GM21360 (cell line): ENCODE results near the gene KRTAP9-9.
"Not testable (repeated sequence)": the region's sequence is repeated elsewhere in the genome, so short reads cannot be mapped to it uniquely, and the experiment has no call there.

ENCODE experiments used
- ATAC-seq: cut with Tn5 transposase; IDR thresholded peaks from one replicate; pipeline ENCODE4 v1.9.1; 2021; ENCODE audit warnings: mild to moderate bottlenecking, moderate library complexity; ENCODE audit not compliant: unreplicated experiment

Gene KRTAP9-9

DNA sequence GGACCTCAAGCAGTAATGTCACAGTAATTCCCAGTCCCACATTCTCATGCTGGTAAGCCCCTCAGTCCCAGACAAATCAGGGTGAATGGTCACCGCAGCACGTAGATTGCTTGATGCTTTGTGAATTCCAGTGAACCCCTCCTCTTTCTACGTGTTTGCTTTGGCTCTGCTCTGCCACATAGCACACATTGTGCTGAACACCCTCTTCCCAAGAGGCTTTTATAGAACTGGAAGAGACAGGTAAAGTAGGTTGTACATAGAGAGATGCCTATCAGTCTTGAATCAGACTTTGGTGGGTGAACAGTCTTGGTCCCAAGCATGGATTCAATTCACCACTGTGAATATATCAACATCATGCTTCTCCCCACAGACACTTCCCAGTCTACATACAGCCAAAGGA is 9.4 kb downstream of the KRTAP9-9 start:
- no peak for ATAC-seq

DNA sequence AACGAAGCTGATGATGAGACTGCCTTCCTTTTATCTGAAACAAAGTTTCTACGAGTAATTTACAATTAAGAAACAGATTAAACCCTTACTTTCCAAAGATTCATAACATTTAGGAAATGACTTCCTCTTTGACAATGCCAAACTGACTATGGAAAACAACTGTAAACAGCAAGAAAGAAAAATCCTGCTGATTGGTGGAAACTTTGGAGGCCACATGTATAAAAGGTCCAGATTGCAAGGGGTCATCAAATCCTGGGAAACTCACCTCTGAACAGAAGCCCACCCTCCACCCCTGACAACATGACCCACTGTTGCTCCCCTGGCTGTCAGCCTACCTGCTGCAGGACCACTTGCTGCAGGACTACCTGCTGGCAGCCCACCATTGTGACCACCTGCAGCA is 9.9 kb downstream of the KRTAP9-9 start, which contains the start of gene KRTAP9-6:
Gene KRTAP9-6, plus strand, starts transcription at position 301 of the 400 bp plus-strand sequence. Its CDS starts 0 bp downstream, at position 301.
- no peak for ATAC-seq

DNA sequence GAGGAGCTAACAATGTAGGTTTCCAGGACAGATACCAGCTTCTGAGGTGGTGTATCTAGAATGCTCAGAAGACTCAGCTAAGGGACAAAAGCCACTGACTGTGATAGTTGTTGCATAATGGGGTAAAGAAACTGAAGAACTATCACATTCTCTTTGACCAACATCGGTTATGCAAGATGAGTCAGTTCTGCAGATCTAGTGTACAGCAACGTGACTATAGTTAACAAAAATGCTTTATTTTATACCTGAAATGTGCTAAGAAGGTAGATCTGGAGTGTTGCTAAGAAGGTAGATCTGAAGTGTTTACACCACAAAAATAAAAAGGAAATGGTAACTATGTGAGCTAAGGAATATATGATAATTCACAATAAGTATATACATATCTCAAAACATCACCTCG is 12.5 kb downstream of the KRTAP9-9 start:
- no peak for ATAC-seq

- ATAC-seq: not testable (repeated sequence)
Measured at GRCh38 chr17:41271323-41271722, 16.1 kb downstream of the KRTAP9-9 start.

GRCh38 chr17:41271858-41272257 is 16.7 kb downstream of the KRTAP9-9 start:
- ATAC-seq: no peak

GRCh38 chr17:41275648-41276190 is 20.5 kb downstream of the KRTAP9-9 start, which contains the start of gene KRTAP9-7:
KRTAP9-7 (plus strand) TSS chr17:41275698; CDS start chr17:41275698, 0 bp downstream.
- ATAC-seq: not testable (repeated sequence)

DNA sequence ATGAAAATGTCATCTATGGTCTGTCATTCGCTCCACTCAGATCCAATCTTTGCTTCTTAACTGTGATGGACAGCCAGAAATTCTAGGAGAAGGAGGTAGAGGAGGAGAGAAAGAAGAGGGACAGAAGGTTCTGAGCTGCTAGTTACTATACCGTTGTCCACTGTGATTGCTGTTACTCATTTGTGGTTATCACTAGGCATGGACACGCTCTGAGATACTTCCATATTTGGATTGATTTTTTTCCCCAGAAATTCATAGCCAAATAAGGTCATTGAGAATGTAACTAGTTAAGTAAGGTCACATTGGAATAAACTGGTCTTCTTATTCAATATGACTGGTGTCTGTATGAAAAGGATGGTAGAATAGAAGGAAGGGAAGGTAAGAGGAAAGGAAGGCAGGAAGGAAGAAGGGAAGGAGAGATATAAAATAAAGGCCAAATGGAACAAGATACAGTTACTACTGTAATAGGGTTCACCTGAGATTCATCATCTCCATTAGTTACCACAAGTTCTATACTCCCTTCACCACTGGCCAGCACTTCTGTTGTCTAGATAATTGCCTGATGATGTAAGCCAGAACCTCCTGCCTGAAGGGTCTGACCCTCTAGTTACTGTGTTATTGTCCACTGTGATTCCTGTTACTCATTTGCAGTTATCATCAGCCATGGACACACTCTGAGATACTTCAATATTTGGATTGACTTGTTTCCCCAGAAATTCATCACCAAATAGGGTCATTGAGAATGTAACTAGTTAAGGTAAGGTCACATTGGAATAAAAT is 23.2 kb downstream of the KRTAP9-9 start:
- no peak for ATAC-seq

DNA sequence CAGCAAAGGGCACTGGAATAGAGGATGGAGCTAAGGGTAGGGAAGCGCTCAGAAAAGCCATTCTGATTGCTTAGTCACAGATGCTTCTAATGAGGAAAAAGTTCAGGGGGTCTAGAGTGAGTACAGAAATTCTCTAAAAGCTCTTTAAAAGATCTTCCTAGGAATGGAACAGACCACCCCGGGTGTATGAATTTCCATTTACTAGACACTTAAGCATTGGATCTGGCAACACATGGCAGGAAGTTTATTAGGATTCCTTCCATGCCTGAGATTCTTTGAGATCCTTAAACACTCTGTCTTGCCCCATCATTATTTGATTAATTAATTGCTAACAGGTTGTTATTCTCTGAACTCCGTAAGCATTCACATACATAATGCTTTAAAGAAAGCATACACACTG is 28.9 kb downstream of the KRTAP9-9 start:
- ATAC-seq: no peak

DNA sequence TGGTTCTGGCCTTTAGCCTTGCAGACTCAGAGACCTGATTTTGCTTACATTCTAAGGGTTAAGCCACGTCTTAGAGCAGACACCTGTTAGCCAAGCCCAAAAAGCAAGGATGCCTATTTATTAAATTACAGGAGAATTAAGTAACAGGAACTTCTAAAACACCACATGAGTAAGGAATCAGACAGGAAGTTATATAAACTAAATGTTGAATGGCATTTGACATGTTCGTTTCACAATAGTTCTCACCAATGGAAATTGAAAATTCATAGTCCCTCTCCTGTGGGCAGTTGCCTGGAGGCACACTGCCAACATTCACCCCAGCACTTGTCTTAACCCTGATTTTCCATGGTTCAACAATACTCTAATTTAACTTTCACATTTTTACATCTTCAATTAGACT is 29.4 kb downstream of the KRTAP9-9 start:
- no peak for ATAC-seq

DNA sequence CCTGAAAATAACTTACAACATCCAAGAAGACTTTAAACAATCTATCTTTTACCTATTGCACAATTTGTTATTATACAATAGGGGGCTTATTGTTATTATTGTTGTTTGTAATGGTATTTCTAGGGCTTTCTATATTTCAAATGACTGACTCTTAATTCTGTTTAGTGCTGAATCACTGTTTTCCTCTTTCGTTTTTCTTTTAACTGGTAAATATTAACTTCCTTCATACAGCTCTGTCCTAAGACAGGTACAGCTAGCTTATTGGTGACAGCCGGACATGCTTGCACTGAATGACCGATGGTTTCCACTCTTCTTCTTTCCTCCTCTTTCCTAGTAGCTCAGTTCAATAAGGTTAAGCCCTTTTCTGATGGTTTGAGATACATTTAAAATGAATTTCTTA is 31.9 kb downstream of the KRTAP9-9 start:
- no peak for ATAC-seq

DNA sequence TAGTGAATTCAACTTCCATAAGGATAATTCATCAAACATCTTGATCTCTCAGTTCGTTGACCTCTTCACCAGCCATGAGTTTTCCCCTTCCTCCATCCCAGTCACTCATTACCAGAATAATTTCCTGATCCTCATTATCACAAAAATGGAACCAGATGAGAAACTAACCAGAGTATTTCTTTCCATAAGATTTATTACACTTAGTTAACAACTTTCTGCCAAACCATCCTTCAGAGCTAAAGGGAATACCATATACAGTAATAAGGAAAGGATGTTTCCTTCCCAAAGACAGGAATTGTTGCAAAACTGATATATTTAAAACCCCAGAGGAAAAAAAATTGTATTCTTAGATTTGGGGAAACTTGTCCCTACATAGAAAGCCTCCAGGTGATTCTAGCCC is 38.8 kb downstream of the KRTAP9-9 start:
- no peak for ATAC-seq

GRCh38 chr17:41296846-41297245 is 41.7 kb downstream of the KRTAP9-9 start:
- ATAC-seq: no peak

GRCh38 chr17:41298458-41299135 is 43.4 kb downstream of the KRTAP9-9 start:
- no peak for ATAC-seq

DNA sequence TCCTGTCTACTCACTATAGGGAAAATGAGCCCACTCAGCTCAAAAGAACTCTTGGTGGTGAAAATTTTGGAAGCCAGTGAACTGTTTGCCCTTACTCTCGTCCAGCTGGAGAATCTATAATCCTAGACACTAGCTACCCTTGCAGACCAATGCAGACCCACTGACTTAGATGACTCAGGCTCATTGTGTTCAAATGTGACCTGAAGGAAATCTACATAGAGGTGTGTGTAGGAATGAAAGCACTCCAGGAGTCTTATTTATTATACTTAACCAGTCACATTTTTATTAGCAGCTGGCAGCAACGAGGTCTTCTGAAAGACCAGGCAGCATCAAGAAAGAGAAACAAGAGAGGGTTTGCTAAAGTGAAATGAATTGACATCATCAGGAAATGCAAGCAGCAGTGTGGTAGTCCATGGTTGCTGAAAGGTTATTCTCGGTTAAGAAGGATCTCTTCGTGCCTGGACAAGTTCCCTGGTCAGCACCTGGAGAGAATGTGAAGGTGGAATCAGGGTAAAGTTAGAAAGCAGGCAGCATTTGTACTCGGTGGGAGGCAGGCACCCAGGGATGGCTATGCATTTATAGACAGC is 46.1 kb downstream of the KRTAP9-9 start:
- ATAC-seq: no peak

DNA sequence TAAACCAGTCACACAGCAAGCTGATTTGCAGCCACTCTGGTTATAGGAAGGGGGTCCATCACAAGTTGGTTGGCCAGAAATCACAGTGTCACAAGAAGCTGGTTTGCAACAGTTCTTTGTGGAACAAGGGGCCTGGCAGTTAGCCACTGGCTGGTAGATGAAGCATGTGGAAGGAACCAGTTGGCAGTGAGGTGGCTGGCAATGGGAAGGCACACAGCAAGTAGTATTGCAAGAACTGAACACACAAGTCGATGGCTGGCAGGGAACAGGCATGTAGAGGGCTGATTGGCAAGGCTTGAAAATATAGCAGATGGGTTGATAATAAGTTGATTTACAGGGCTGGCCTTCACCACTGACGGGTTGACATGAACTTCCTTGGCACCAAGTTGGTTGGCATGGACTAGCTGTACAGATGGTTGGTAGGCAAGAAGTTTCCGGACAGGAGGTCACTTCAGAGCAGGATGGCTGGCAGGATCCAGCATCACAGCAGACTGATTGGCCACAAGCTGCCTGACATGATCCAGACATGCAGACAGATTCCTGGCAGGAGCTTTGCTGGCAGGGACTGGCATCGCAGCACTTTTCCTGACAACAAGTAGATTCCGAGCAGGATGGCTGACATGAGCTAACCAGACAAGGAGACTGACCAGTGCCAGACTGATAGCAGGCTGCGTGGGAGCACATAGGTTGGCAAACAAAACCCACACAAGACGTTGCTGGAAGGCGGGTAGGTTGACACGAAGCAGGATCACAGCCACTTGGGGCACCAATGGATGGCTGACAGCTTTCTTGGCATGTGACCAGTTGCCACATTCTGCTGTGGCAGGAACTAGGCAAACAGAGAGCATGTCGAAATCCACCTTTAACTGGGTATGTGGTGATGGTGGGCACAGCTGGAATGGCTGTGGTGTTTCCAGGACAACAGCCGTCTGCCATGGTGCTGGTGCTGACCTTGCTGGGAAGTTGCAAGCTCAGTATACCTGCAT is 47.0 kb downstream of the KRTAP9-9 start, which contains the start of gene KRTAP29-1:
Gene KRTAP29-1, minus strand, starts transcription at position 936 of the 986 bp plus-strand sequence. Its CDS starts 0 bp downstream, at position 936.
- ATAC-seq: no peak

DNA sequence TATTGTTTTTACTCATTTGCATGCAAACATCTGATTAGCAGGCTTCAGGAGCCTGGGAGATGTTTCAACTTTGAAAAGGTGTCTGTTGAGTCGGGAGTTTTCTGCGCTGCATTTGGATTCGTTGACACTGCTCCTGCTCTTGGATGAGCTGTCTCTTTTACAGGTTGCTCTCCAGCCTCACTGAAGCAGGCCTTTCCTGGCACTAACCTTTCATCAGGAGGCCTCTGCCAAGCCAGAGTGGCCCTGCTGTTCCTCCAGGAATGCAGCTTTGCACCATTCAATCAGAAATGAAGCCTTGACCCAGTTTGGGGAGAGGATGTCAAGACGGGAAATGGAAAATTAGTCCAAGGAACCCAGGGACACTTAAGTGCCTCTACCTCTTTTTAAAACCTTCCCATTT is 47.8 kb downstream of the KRTAP9-9 start:
- ATAC-seq: no peak

DNA sequence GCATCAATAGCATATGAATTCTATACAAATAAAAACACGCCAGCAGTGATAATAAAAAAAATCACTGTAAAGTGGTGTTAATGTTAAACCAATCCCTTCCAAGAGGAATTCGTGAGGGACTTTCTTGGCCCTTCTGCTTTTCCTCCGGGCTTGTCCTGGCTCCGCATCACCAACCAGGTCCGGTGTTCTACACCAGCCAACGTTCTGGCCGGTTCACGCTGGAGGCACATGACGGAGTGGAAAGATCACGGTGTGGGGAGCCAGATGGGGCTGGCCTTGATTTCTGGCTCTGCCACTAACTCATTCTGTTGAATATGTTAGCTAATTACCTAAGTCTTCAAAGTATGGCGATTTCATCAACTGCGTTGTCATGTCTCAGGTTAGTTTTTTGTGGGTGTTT is 48.9 kb downstream of the KRTAP9-9 start:
- no peak for ATAC-seq
